Measurements from ENCODE around the gene FOXO4.

The FOXO4 gene

DNA sequence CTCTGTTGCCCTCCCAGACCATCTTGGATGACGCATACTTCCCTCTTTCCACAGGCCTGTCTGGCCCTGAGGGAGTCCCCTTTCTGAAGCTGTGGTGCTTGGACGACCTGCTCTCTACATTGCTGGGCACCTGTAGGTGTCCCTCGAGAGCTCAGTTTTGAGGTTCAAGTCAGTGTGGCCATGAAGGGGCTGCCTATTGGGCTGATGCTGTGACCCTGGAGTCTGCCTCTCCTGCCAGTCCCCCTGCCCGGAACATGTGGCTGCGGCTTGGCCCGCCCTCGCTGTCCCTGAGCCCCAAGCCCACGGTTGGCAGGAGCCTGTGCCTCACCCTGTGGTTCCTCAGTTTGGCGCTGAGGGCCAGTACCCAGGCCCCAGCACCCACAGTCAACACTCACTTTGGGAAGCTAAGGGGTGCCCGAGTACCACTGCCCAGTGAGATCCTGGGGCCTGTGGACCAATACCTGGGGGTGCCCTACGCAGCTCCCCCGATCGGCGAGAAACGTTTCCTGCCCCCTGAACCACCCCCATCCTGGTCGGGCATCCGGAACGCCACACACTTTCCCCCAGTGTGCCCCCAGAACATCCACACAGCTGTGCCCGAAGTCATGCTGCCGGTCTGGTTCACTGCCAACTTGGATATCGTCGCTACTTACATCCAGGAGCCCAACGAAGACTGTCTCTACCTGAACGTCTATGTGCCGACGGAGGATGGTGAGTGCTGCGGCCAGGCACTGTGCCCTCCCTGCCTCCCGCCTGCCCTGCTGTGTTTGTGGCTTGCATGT is 52.0 kb downstream of the FOXO4 start:
- DNase-seq: no peak

GRCh38 chrX:71148278-71148663 is 52.6 kb downstream of the FOXO4 start:
- DNase-seq: no peak

DNA sequence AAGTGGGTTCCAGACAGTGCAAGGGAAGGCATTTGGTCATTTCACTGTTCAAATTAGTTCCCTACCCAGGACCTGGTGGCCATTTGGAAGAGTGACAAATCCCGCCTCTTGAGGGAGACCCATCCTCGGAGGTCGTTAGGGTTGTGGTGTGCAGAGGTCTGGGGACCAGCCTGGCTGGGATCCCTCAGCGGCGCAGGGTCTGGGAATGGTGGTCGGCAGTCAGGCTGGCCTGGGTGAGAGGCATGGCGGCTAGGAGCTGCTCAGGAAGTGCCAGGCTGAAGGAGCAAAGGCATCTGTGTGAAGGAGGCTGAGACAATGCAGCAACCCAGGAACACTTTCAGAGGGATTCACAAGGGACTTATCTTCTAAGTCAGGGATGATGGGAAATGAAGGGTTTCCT is 55.7 kb downstream of the FOXO4 start:
- no peak for DNase-seq

Measured in NCI-H187 treated with DMSO at 0.1 percent for 48 hours (cell line).